Coronary artery (tissue), 2 donors: ENCODE results near the gene SEMA6A.

ENCODE experiments used
- DNase-seq: peaks from one replicate; pipeline ENCODE4 v3.0.0-alpha.2; 2017; ENCODE audit warnings: low spot score
- H3K27ac ChIP-seq, 2 donors: fragments of 200-600 bp; sonication (generic); one replicate each; pipeline ENCODE4 v1.5.1; 2016 to 2019
- H3K4me3 ChIP-seq: fragments of 200-600 bp; sonication (generic); 2 replicates; pipeline ENCODE4 v1.5.1; 2016; ENCODE audit warnings: mild to moderate bottlenecking, moderate library complexity
- TF ChIP-seq, protein P1 (sequence below): fragments of 200-600 bp; sonication (generic); IDR thresholded peaks from one replicate; pipeline ENCODE4 v1.5.1; 2019; ENCODE audit warnings: antibody characterized with exemption

The SEMA6A gene

DNA sequence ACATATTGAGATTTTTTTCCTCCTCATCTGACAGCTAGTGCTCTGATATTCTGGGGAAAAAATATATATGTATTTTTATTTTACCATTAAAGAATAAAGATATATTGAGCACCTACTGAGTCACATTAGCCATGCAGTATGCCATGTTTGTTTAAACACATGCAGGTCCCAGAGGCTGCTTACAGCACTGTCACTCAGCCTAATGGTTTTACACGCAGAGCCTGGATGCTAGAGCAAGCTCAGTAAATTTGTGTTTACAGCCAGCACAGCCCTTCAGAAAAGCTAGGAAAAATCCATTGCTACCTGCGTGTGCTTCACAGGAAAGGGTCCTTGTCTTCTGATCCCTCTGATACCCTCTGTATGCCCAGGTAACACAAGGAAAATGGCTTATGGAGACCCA is 146.2 kb downstream of the SEMA6A start:
- TF ChIP-seq, protein P1, sequence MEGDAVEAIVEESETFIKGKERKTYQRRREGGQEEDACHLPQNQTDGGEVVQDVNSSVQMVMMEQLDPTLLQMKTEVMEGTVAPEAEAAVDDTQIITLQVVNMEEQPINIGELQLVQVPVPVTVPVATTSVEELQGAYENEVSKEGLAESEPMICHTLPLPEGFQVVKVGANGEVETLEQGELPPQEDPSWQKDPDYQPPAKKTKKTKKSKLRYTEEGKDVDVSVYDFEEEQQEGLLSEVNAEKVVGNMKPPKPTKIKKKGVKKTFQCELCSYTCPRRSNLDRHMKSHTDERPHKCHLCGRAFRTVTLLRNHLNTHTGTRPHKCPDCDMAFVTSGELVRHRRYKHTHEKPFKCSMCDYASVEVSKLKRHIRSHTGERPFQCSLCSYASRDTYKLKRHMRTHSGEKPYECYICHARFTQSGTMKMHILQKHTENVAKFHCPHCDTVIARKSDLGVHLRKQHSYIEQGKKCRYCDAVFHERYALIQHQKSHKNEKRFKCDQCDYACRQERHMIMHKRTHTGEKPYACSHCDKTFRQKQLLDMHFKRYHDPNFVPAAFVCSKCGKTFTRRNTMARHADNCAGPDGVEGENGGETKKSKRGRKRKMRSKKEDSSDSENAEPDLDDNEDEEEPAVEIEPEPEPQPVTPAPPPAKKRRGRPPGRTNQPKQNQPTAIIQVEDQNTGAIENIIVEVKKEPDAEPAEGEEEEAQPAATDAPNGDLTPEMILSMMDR: no peak
- no peak for DNase-seq
- no peak overlapping the region for H3K4me3 ChIP-seq
- no peak overlapping the region for H3K27ac ChIP-seq

DNA sequence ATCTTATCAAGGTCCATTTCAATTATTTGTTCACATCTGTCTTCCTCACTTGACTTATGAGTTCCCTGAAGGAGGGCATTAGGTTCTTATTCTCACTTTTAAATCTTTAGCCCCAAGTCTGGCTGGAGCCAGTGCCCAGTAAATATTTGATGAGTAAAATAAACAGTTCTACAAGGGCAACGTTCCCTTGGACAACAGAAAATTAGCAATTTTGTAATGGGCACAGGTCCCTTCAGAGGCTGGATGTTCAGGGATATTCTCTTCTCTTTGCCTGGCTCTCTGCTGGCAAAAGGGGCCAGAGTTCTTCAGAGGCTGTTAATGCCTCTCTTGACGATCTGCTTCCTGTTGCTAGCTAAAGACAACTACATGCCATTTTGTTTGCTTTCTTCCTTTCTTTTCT is 149.7 kb downstream of the SEMA6A start:
- Histone ChIP-seq H3K27ac (no peak overlapping the region), H3K4me3 (no peak overlapping the region)
- no peak for DNase-seq
- TF ChIP-seq, protein P1: no peak

DNA sequence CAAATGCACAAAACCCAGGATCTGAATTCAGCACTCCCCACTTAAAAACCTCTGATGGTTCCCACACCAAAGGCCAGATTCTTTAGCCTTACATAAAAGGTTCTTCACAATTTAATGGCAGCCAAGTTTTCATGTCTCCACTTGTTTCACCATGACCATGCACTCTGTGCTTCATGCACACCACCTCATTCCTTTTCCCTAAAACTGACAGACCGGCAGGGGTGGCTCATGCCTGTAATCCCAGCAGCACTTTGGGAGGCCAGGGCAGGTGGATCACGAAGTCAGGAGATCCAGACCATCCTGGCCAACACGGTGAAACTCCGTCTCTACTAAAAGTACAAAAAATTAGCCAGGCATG is 150.4 kb downstream of the SEMA6A start:
- TF ChIP-seq, protein P1: no peak
- no peak overlapping the region for H3K27ac ChIP-seq
- no peak for DNase-seq

DNA sequence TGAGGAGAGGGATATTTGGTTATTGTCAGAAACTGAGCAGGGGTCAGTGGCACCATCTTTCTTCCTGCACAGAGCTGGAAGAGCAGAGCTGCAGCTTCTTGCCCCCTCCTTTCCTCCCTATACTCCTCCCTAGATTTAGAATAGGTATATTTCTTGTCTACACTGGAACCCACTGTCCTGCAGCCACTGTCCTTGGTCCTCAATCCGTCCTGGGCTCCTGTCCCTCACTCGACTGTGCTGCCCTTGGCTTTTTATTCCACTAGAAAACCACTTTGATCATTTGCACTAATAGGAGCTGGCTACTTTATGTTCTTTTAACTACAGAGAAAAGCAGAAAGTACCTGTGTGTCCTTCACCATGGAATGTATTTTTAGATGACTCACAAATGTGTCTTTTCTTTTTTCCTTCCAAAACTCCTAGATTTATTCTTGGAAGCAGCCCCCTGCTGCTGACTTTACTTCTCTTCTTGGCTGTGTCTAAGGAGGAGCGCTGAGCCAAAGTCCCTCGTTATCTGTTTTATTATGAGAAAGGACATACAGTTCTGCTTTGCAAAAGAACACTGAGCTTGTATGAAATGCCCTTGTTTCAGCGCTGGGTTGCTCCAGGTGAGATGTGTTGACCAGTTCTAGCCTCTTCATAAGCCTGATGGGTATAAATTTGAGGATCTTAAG is 150.9 kb downstream of the SEMA6A start:
- Histone ChIP-seq H3K27ac (no peak overlapping the region), H3K4me3 (no peak overlapping the region)
- DNase-seq: no peak
- TF ChIP-seq, protein P1: no peak

More for the DNA sequence above, 150.4 kb downstream of the SEMA6A start:
- H3K4me3 ChIP-seq: no peak overlapping the region

DNA sequence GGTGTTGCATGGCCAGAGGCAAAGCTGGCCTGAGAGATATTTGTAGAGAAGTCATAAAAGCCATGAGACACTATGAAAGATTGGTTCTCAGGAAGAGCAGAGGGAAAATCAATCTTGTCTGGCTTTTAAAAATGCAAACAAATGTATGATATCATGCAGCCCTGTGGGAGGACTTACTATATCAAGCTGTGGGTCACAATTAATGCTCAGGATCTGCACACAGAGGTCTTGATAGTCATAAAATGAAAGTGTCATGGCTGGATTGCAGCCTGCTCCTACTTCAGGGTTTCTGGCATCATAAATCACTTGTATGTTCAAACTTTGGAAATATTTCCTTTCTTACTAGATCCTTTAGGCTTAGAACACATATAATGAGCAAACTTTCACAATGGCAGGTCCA is 151.5 kb downstream of the SEMA6A start:
- no peak overlapping the region for H3K27ac ChIP-seq
- H3K4me3 ChIP-seq: no peak overlapping the region
- TF ChIP-seq, protein P1: no peak
- DNase-seq: no peak

DNA sequence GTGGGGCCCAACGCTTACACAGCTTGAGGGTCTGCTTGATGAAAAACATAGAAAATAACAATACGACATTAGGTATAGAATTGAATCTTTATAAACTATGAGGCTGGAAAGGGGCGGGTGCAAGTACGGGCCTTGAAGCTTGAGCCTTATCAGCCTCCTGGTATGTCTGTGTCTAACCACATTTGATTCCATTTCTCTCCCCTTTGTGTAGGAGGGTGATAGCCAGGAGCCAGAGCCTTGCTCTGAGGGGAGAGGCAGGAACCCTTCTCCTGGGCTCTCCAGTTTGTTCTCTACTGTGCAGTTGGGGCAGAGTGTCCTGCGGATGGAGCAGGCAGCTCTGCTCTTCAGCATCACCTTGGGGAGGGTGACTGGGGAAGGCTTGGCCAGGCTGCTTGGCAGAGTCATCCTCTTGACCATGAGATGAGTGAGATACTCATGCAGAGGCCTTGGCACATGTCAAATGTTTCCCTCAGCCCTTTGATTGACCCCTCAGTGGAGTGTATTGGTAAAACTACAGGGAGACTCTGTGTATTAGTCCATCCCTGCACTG is 153.5 kb downstream of the SEMA6A start:
- Histone ChIP-seq H3K4me3 (no peak overlapping the region), H3K27ac (no peak overlapping the region)
- TF ChIP-seq, protein P1: no peak
- no peak for DNase-seq

DNA sequence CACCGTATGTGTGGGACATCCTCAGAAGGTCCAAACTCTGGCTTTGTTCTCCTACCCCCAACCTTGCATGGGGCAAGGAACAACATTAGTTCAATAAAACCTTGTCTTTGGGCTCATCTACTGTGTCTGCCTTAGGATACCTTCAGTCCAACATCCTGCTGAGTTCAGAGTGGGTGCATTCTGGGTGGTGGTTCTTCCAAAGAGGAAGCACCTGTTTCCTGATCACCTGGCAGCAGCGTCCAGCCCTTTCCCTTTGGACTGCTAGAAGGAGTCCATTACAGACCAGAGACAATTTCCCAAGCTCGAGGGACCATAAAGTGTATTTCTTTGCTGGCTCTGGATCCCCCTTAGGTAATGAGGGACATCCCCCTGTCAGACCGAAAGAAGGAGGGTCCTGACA is 154.1 kb downstream of the SEMA6A start:
- TF ChIP-seq, protein P1: no peak
- no peak overlapping the region for H3K4me3 ChIP-seq
- no peak for DNase-seq
- no peak overlapping the region for H3K27ac ChIP-seq
